Stimulated activated naive CD4-positive, alpha-beta T cell (primary cell): ENCODE results near the gene PIK3CA.
A peak's percentile ranks its signal among the peaks of the same experiment; 100 is the strongest.
"Not testable (repeated sequence)": the region's sequence is repeated elsewhere in the genome, so short reads cannot be mapped to it uniquely, and the experiment has no call there.

ENCODE experiments used
- DNase-seq, 6 experiments: peaks; one replicate each; lab custom pipeline; 2025; lab: John Stamatoyannopoulos, UW

PIK3CA gene

DNA sequence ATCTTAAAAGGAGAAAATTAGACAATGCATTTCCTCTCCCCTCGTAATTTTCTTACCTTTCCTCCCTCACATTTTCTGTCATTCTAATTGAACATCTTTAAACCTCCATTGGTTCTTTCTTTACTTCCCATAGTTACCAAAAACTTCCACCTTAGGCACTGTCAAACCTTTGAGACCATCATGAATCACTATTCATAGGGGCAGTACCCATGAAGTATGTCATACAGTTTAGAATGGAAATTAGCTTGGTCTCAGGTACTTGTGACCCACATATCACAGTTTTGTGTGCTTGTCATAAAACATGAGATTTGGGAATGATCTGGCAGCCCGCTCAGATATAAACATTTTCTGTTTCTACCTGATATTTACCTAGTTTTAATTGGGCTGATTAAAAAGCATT, 52.6 kb downstream of the PIK3CA start:
- DNase-seq, result no peak

DNA sequence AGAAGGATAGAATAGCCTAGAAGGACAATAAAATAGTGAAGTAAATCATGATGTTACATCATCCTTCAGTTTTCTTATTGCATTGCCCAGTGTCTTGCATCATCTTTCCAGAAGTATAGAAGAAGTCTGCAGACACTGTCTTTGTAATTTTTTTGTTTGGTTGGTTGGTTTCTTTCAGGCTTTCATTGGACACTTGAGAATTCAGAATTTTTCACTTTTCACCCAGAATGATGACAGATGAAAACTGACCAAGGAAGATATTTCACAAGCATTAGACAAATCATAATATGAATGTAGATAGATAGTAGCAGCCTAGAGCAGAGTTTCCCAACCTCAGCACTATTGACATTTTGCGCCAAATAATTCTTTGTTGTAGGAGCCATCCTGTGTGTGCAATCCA, 67.4 kb downstream of the PIK3CA start:
- DNase-seq, result not testable (repeated sequence)

DNA sequence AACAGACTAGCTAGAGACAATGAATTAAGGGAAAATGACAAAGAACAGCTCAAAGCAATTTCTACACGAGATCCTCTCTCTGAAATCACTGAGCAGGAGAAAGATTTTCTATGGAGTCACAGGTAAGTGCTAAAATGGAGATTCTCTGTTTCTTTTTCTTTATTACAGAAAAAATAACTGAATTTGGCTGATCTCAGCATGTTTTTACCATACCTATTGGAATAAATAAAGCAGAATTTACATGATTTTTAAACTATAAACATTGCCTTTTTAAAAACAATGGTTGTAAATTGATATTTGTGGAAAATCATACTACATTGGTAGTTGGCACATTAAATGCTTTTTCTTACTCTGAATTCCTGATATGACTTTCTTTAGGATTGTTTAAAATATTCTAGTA, 70.1 kb downstream of the PIK3CA start:
- not testable (repeated sequence) for DNase-seq

DNA sequence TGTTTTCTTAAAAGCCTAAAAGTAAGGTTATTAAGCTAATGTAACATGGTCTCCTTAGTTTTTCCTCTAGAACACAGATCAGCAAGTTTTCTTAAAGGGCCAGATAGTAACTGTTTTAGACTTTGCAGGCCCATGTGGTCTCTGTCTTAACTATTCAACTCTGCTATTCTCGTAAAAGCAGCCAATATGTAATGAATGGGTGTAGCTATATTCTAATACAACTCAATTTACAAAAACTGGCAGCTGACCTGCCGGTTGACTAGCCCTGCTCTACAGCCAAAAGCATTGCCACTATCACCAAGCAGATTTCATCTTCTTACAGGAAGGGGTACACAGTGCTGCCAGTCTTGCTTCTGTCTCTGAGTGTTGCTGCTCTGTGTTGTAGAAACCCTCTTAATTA, 75.4 kb downstream of the PIK3CA start:
- DNase-seq, result no peak

DNA sequence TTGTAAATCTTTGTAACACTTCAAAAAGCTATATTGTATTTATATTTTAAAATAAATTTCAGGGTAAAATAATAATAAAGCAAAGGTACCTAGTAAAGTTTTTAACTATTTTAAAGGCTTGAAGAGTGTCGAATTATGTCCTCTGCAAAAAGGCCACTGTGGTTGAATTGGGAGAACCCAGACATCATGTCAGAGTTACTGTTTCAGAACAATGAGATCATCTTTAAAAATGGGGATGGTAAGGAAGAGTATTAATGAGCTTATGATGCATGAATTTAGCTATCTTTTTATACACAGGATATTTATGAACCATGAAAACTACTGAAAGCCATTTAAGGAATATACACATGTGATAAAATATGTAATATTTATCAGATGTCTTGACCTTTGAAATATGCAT, 76.4 kb downstream of the PIK3CA start:
- DNase-seq, result no peak

DNA sequence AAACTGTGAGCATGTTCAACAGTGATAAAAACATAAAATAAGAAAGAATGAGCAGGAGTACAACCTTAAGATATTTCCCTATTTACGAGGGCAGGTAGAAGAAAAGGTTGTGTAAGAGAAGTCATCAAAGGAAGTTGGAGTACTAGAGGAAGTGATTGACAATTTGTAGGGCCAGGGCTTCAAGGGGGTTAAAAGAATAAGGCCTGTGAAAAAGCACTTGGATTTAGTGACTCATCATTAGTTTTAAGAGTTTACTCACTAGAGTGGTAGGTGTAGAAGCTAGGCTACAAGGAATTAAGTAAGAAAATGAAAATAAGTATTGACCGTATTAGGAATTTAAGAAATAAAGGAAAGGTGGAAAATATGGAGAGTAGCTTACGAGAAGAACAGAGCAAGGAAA, 79.2 kb downstream of the PIK3CA start:
- no peak for DNase-seq

DNA sequence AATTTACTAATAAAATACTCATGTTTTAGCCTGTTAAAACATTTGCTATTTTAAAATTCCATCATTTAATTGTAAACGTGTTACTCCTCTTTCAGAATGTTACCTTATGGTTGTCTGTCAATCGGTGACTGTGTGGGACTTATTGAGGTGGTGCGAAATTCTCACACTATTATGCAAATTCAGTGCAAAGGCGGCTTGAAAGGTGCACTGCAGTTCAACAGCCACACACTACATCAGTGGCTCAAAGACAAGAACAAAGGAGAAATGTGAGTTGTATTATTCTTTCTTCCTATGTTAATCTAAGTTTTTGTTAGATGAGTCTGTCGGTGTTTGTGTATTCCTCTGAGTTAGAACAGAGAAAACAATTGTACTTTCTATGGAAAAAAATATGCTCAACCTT, 81.0 kb downstream of the PIK3CA start:
- DNase-seq, result no peak

DNA sequence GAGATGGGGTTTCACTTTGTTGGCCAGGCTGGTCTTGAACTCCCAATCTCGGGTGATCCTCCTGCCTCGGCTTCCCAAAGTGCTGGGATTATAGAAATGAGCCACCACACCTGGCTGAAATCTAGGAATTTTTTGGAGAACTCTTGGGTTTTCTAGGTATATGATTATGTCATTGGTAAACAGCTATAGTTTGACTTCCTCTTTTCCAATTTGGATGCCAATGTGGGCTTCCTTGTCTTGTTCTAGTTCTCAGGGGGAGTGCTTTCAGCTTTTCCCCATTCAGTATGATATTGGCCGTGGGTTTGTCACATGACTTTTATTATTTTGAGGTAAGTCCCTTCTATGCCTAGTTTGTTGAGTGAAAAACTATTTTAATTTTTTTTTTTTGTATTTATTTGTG, 84.9 kb downstream of the PIK3CA start:
- no peak for DNase-seq

DNA sequence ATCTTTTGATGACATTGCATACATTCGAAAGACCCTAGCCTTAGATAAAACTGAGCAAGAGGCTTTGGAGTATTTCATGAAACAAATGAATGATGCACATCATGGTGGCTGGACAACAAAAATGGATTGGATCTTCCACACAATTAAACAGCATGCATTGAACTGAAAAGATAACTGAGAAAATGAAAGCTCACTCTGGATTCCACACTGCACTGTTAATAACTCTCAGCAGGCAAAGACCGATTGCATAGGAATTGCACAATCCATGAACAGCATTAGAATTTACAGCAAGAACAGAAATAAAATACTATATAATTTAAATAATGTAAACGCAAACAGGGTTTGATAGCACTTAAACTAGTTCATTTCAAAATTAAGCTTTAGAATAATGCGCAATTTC, 86.0 kb downstream of the PIK3CA start:
- DNase-seq, result no peak

DNA sequence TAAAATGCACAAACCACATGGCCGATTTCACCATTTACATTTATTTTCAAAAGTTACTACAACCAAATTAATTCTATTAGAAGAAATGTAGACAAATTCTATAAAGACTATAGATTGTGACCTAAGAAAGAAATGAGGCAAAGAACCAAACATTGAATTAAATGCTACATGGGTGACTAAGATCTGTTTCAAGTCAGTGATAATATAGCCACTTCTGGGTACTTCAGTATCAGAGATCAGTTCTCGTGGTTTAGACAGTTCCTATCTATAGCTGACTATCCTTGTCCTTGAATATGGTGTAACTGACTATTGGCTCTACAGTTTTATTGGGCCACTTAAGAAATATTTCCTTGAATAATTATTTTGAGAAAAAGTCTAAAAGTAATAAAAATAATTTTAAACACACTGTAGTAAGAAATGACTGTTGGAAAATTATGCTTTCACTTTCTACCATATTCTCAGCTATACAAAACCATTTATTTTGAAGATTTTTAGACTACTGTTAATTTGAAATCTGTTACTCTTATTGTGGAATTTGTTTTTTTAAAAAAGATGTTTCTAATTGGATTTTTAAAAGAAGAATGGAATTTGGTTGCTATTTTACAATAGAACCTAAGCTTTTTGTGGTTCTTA, 88.6 kb downstream of the PIK3CA start:
- DNase-seq, result no peak

DNA sequence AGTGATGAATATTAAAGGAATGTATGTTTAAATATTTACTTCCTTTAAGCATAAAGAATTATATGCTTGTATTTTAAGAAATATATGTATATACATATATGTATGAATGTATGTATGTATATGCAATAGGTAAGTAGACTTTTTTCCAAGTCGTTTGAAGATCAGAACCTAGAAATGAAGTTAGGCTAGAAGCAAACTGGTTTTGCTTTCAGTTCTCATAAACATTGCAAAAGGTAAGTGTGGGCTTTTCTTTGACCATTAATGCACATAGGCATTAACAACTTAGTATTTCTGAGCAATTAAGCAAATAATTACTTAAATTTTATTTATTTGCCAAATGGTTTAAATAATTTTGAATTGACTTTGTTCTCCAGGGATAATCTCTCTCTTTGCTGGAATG, 92.1 kb downstream of the PIK3CA start:
- DNase-seq, result not testable (repeated sequence)

DNA sequence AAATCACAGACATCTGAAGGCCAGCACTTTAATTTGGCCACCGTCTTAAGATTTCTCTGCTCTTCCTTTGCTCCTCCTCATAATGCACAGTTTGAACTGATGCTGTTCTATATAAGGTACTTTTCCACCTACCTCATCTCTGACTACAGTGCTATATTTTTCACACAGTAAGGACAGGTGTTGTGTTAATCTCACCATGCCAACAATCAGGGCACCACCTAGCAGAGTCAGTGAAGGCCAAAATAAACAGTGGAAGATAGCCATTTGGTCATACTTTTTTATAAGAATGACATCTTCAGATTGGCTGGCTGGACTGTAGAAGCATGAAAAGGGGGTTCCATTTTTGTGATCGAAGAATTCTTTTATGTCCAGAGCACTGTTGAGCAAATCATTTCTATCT, 94.7 kb downstream of the PIK3CA start:
- DNase-seq, result not testable (repeated sequence)

DNA sequence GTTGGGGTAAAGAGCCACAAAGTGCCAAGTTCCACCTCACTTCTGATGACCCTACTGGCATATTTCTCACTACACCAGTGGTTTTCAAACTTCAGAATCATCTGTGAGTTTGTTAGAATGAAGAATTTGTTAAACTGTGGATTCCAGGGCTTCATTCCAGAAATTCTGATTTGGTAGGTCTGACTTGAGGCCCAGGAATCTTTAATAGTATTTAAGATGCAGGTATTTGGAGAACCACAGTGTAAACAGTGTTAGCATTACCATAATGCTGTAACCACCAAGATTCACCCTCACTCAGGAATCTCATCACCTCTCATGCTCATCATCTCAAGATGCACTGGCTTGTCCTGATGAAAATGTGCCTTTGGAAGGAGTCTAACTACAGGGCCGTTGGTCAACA, 96.7 kb downstream of the PIK3CA start:
- DNase-seq, result no peak

DNA sequence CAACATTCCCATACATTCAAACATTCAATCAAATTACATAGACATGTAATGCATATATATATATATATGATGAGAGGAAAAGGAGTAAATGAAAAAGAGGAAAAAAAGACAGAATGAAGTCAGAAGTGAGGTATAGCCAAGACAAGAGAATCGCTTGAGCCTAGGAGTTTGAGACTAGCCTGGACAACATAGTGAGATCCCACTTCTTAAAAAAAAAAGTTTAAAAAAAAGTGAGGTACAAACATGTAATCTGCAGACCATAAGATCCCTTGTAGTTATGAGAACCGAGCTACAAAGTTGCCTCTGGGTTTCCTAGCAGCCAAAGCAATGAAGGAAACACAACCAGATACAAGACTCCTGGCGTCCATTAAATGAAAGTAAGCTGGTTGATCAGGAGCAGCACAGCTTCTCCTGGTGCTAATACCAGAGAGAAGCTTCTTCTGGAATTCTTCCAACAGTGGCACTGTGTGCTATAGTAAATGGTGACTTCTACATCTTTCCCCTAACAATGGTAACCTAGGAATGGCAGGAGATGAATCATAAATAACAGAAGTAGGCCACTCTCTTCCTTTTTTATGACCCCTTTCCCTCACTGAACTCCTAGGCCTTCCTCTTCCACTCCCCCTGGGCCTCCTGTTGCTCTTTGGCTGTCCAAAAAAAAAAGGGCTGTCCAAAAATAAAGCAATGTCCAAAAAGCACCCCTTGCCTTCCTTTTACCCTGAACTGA, 99.3 kb downstream of the PIK3CA start:
- no peak for DNase-seq

DNA sequence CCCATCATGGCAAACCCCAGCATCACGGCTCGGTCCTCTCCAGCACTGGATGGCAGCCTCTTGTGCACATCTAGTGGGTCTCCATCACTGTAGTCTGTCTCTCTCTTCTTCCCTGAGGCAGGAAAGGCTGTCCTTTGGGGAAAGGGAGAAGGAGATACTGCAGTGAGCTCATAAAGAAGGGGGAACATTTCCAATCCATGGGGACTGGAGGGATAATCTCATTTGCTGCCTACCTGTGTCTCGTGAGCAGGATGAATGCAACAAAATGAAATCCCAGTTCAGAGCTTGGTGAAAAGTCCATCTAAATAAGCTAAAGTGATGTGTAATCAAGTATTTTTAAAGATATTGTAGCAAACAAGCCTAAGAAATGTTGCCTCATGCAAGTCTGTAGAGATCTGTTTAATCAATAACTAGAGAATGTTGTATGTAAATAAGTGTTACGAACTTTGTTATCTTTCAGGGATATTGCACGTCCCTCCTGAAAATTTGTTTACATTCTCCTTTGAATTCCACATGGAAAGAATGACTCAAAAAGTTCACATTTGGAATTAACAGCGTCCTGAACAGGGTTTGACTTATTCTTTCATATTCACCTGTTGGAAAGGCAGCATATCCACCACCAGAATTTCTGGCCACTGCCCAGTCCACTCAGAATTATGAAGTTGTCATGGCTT, 102.8 kb downstream of the PIK3CA start, which contains the start of gene KCNMB3:
Gene KCNMB3, minus strand, starts transcription at position 312 of the 674 bp plus-strand sequence. Its CDS starts 124 bp downstream, at position 188.
- no peak for DNase-seq

DNA sequence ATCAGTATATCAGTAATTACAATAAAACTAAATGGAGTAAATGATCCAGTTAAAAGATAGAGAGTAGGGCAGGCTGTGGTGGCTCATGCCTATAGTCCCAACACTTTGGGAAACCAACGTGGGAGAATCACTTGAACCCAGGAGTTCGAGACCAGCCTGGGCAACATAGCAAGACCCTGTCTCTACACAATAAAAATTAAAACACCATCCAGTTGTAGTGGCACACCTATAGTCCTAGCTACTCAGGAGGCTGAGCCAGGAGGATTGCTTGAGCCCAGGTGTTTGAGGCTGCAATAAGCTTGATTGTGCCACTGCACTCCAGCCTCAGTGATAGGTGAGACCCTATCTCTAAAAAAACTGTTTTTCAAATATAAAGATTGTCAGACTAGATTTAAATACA, 108.7 kb downstream of the PIK3CA start:
- no peak for DNase-seq

DNA sequence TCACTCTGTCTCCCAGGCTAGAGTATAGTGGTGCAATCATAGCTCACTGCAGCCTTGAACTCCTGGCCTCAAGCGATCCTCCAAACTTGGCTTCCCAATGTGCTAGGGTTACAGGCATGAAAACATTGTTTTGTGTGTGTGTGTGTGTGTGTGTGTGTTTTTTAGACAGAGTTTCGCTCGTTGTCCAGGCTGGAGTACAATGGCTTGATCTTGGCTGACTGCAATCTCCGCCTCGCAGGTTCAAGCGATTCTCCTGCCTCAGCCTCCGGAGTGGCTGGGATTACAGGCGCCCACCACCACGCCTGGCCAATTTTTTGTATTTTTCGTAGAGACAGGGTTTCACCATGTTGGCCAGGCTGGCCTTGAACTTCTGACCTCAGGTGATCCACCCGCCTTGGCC, 109.6 kb downstream of the PIK3CA start:
- DNase-seq, result not testable (repeated sequence)

DNA sequence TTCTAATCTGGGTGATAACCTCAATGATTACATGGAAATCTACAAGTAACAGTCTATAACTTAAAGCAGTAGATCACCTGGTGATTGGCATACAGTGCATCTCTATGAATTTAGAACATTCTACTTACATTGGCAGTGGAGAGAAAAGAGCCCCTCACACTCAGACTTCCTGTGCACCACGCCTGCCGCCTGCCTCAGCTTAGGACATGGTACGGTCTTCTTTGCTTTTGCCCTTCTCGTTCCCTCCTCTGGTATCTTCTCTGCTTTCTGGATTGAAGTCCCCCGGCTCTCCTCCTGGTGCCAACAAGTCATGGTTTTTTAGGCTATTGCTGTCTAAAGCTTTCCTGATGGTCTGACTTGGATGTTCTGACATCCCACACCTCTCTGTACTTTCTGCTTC, 110.7 kb downstream of the PIK3CA start:
- no peak for DNase-seq

DNA sequence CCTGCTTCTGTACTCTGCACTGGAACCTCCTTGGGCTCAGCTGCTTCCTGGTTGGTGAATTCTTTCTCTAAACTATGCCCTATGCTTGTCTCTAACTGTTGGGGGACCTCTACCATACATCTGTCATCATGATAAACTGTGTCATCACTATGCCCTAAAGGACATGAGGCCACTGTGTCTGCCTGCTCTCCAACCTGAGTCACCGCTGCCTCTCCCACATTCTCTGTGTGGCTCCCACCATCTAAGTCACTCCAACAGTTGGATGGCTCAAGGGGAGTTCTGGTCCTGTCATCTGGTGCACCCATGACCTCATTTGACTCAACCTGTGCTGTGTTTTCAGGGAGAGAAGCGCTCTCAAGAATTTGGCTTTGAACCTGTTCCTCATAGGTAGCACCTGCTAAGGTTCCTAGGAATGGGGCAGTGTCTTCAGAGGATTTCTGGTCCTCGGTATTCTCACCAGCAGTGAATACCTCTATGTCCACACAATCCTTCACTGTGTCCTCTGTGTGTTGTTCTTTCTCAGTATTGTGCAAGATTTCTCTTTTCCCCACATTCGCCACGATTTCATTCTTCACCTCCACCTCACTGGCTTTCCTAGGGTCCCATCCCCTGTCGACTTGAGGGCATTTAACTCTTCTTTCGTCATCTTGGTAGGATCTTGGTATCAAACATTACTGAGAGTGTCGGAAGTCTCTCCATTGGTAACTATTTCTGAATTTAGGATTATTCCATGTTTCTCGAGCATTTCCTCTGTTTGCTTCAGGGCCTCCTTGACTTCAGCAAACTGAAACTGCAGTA, 112.0 kb downstream of the PIK3CA start:
- not testable (repeated sequence) for DNase-seq

DNA sequence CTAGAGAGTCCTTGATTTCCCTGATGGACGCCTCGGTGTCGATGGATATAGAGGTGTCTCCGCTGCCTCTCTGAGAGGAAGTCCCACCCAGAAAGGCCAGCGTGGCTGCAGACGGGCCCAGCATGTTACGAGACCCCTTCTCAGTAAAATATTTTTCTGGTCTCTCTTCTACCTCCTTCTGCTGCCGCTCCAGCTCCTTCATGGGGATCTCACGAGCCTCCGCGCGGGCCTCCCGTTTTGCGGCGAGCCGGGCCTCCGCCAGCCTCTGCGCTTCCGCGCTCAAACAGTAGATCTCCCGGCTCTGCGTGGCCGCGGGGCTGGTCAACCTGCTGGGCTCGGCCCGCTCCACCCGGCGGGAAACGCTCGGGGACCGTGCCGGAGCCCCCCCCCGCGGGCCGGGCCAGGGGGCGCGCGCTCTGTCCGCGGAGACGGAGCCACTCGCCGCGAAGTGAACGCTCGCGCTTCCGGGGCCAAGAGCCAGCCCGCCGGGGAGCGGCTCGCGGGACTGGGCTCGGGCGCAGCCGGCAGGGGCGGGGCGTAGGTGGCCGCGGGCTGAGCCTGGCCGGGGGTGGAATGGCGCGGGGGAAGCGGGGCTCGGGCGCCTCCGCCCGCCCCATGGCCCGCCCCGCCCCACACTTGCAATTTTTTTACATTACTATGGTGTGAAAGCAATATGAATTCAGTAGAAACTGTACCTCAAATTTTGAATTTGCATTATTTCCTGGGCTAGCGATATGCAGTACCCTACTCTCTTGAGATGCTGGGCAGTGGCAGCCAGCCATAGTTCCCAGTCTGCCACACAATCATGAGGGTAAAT, 113.0 kb downstream of the PIK3CA start:
- peak; percentile 17 to 63 (median 51) for DNase-seq

DNA sequence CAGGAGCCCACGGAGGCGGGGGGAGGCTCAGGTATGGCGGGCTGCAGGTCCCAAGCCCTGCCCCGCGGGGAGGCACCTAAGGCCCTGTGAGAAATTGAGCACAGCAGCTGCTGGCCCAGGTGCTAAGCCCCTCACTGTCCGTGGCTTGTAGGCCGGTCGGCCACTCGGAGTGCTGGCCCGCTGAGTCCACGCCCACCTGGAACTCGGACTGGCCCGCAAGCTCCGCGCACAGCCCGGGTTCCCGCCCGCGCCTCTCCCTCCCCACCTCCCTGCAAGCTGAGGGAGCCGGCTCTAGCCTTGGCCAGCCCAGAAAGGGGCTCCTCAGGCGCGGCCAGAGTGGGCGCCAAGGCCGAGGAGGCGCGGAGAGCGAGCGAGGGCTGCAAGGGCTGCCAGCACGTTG, 115.0 kb downstream of the PIK3CA start:
- no peak for DNase-seq
